DND-41 (cell line): ENCODE measurements around the gene MAP3K5.

Experiments used
- CTCF ChIP-seq: IDR thresholded peaks from 2 replicates; pipeline ENCODE4 v1.5.1; 2012; ENCODE audit warnings: borderline replicate concordance, low read length, moderate library complexity, mild to moderate bottlenecking; ENCODE audit not compliant: poor library complexity, severe bottlenecking; ENCODE audit errors: extremely low read depth
- EZH2 ChIP-seq: IDR thresholded peaks from 3 replicates; pipeline ENCODE4 v1.6.1; 2012; ENCODE audit warnings: borderline replicate concordance, low read depth, mild to moderate bottlenecking, moderate library complexity, low read length, inconsistent platforms; ENCODE audit not compliant: severe bottlenecking

- TF ChIP-seq CTCF, result no peak
- TF ChIP-seq EZH2, result no peak
Observed at GRCh38 chr6:136721467-136721866, 70.8 kb downstream of the MAP3K5 start.
